ENCODE results near the gene ABCB8.

The ABCB8 gene

GRCh38 chr7:151062111-151062398, 33.8 kb downstream of the ABCB8 start:
- H3K4me3 ChIP-seq (ENCODE audit: low read depth, low read length), result no peak overlapping the region
- no peak for DNase-seq (ENCODE audit: low read depth)
- no peak for TF ChIP-seq CTCF (IDR thresholded peaks at IDR 0.05; ENCODE audit: low read depth, low read length, missing control alignments)

- no peak for TF ChIP-seq CTCF (IDR thresholded peaks at IDR 0.05; ENCODE audit: low read depth, low read length, missing control alignments)
- H3K4me3 ChIP-seq (ENCODE audit: low read depth, low read length), result no peak overlapping the region
- no peak for DNase-seq (ENCODE audit: low read depth)
These were observed 34.4 kb downstream of the ABCB8 start for GRCh38 chr7:151062399-151063211.

GRCh38 chr7:151063212-151063561, 34.9 kb downstream of the ABCB8 start:
- H3K4me3 ChIP-seq (ENCODE audit: low read depth, low read length), result no peak overlapping the region
- TF ChIP-seq CTCF (IDR thresholded peaks at IDR 0.05; ENCODE audit: low read depth, low read length, missing control alignments), result no peak
- no peak for DNase-seq (ENCODE audit: low read depth)

GRCh38 chr7:151064454-151064853, 36.2 kb downstream of the ABCB8 start:
- DNase-seq (ENCODE audit: low read depth), result no peak
- no peak overlapping the region for H3K4me3 ChIP-seq (ENCODE audit: low read depth, low read length)

GRCh38 chr7:151064993-151065392, 36.7 kb downstream of the ABCB8 start:
- no peak for TF ChIP-seq CTCF (IDR thresholded peaks at IDR 0.05; ENCODE audit: low read depth, low read length, missing control alignments)
- no peak for DNase-seq (ENCODE audit: low read depth)
- H3K4me3 ChIP-seq (ENCODE audit: low read depth, low read length), result no peak overlapping the region

More at GRCh38 chr7:151064454-151064853, 36.2 kb downstream of the ABCB8 start:
- no peak for TF ChIP-seq CTCF (IDR thresholded peaks at IDR 0.05; ENCODE audit: low read depth, low read length, missing control alignments)

- no peak overlapping the region for H3K4me3 ChIP-seq (ENCODE audit: low read depth, low read length)
- DNase-seq (ENCODE audit: low read depth), result no peak
- TF ChIP-seq CTCF (IDR thresholded peaks at IDR 0.05; ENCODE audit: low read depth, low read length, missing control alignments), result no peak
These were observed 37.3 kb downstream of the ABCB8 start for GRCh38 chr7:151065516-151065915.

Data from GM12864 (cell line).